HFFc6 (cell line): ENCODE results near the gene PTPRM. TPM values are rescaled to one million over a fixed set of nuclear protein-coding genes. Genes with fewer than 3 reads are reported as not detected.

Source experiments
- DNase-seq: peaks from one replicate; pipeline ENCODE4 v3.0.0-alpha.2; 2018
- H3K27ac Mint-ChIP-seq: 2 replicates; pipeline ENCODE4 v1.8.0; 2020; ENCODE audit warnings: mild to moderate bottlenecking, mixed read lengths
- H3K27me3 Mint-ChIP-seq: 2 replicates; pipeline ENCODE4 v1.8.0; 2021; ENCODE audit warnings: mild to moderate bottlenecking, moderate library complexity, mixed read lengths; ENCODE audit not compliant: insufficient read depth
- H3K36me3 Mint-ChIP-seq: 2 replicates; pipeline ENCODE4 v1.8.0; 2021; ENCODE audit warnings: low read depth, mixed read lengths
- H3K4me1 Mint-ChIP-seq: 2 replicates; pipeline ENCODE4 v1.8.0; 2020; ENCODE audit warnings: low read depth, mixed read lengths
- H3K4me3 Mint-ChIP-seq: 2 replicates; pipeline ENCODE4 v1.8.0; 2020; ENCODE audit warnings: mild to moderate bottlenecking, moderate library complexity, mixed read lengths
- H3K9me3 Mint-ChIP-seq: 2 replicates; pipeline ENCODE4 v1.8.0; 2020; ENCODE audit warnings: mild to moderate bottlenecking, mixed read lengths
- total RNA-seq, 6 experiments: library from RNA; stranded (reverse); fragmentation: NEBNext Ultra II Directional; extraction: Animal tissue kit (Norgen Biotek cat#: 25700); gene quantifications; 2 replicates in 1 of 6; 3 replicates in 5 of 6; pipeline ENCODE4 v1.2.3, GENCODE V29; 2021
- TF ChIP-seq, protein P1 (sequence below): fragments of 200-600 bp; sonication (generic); IDR thresholded peaks from 2 replicates; pipeline ENCODE4 v1.5.0; 2021; ENCODE audit warnings: antibody characterized with exemption, mild to moderate bottlenecking

PTPRM gene
- total RNA-seq, 6 experiments from 2014 or later = 39.4 to 49.8 (median 43.8) TPM

DNA sequence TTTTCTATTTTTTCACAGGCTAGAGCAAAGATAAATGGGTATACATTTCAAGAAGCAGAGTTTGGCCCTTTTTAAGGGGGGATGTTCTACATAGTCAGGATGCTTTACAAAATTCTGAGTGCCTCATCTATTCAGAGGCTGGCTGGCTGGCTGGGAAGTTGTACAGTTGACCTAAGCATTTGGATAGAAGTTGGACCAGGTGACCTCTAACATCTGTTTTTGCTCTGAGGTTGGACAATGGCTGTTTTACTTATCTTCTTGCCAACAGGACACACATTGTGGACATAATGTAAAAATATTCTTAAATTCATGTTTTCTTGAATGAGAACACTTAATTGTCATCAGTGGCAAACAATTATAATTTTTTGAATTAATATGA, 205.4 kb downstream of the PTPRM start:
- Mint-ChIP-seq H3K27ac (no peak overlapping the region), H3K4me1 (no peaks in the 10 kb centered on the region; the same call in 1 of the 2 replicates), H3K27me3 (no peaks in the 10 kb centered on the region), H3K4me3 (no peak overlapping the region), H3K36me3 (peaks cover 6% of the 10 kb centered on the region; the same call in 1 of the 2 replicates), H3K9me3 (no peaks in the 10 kb centered on the region)
- TF ChIP-seq, protein P1, sequence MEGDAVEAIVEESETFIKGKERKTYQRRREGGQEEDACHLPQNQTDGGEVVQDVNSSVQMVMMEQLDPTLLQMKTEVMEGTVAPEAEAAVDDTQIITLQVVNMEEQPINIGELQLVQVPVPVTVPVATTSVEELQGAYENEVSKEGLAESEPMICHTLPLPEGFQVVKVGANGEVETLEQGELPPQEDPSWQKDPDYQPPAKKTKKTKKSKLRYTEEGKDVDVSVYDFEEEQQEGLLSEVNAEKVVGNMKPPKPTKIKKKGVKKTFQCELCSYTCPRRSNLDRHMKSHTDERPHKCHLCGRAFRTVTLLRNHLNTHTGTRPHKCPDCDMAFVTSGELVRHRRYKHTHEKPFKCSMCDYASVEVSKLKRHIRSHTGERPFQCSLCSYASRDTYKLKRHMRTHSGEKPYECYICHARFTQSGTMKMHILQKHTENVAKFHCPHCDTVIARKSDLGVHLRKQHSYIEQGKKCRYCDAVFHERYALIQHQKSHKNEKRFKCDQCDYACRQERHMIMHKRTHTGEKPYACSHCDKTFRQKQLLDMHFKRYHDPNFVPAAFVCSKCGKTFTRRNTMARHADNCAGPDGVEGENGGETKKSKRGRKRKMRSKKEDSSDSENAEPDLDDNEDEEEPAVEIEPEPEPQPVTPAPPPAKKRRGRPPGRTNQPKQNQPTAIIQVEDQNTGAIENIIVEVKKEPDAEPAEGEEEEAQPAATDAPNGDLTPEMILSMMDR = no peak
- DNase-seq = no peak

DNA sequence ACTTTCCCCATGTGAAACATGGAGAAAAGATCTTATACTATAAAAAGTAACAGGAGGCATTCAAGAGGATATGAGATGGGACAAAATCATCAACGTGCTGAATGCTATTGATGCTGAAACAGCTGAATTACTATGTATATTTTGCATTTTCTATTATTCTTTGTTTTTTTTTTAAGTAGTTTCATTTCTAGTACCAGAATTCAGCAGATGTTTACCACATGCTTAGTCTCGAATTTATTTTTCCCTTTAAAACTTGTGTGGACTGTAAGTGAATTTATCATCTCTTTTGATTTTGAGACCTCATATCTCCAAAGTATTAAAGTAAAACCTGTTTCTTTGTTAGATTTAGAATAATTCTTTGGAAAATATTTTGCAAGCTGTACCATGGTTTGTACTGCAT, 205.8 kb downstream of the PTPRM start:
- Mint-ChIP-seq H3K9me3 (no peaks in the 10 kb centered on the region), H3K36me3 (peaks cover 6% of the 10 kb centered on the region; the same call in 1 of the 2 replicates), H3K27ac (no peak overlapping the region), H3K27me3 (no peaks in the 10 kb centered on the region), H3K4me3 (no peak overlapping the region), H3K4me1 (no peaks in the 10 kb centered on the region; the same call in 1 of the 2 replicates)
- TF ChIP-seq, protein P1 = no peak
- DNase-seq = no peak

DNA sequence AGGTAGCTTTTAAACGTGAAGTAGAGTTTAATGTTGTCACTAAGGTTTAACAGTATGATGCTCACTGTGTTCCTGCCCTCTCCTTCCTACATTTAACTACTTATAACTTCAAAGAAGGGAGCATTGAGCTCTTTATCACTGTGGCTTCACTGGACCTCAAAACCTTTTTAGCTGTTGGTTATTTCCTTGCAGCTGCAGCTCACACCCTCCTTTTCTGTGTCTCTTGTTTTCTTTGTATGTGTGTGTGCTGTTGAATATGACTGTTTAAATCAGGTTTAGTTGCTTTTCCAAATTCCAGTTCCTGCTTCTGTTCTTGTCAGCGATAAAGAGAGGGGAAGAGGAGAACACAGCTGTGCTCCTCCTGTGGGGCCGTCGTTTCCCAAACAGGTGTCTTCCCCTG, 208.0 kb downstream of the PTPRM start:
- H3K4me1 Mint-ChIP-seq = peaks cover 7% of the 10 kb centered on the region
- H3K4me3 Mint-ChIP-seq = no peak overlapping the region
- H3K36me3 Mint-ChIP-seq = peaks cover 6% of the 10 kb centered on the region; the same call in 1 of the 2 replicates
- TF ChIP-seq, protein P1 = no peak
- no peak overlapping the region for H3K27ac Mint-ChIP-seq
- DNase-seq = no peak
- H3K9me3 Mint-ChIP-seq = no peaks in the 10 kb centered on the region
- no peaks in the 10 kb centered on the region for H3K27me3 Mint-ChIP-seq

DNA sequence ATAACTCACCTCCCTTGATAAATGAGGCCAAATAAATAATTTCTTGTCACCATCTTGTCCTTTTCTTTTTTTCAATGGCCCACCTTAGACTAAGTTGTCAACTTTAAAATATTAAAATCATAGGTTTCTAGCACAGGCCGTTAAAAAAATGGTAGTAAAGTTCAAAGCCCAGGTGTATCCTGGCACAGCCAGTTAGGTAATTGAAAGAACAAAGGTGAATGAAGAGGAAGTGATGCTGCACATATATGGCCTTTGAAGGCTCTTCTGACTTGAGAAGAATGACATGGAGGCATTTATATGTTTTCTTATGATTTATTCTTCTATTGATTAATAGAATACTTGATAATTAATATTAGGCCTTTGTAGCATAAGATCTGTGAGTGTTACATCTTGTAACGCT, 208.7 kb downstream of the PTPRM start:
- Mint-ChIP-seq H3K4me1 (peaks cover 7% of the 10 kb centered on the region), H3K27ac (no peak overlapping the region), H3K27me3 (no peaks in the 10 kb centered on the region), H3K36me3 (peaks cover 6% of the 10 kb centered on the region; the same call in 1 of the 2 replicates), H3K4me3 (no peak overlapping the region), H3K9me3 (no peaks in the 10 kb centered on the region)
- TF ChIP-seq, protein P1 = no peak
- no peak for DNase-seq

DNA sequence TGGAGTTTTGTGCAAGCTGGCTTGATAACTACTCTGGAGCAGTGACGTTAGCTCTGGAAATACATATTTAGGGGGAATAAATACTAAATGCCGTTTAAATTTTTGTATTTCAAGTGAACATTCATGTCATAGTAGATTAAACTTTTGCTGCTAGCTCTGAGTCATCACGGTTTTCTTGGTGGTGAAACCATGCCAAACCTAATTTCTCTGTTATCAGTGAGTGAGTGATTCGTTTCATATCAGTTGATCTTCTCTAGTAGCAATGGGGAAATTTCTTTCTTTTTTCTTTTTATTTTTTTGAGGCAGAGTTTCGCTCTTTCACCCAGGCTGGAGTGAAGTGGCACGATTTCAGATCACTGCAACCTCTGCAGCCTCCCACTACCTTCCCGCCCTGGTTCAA, 211.1 kb downstream of the PTPRM start:
- Mint-ChIP-seq H3K4me1 (peaks cover 7% of the 10 kb centered on the region; the same call in 1 of the 2 replicates), H3K27ac (no peak overlapping the region)
- DNase-seq = peak; percentile 18

More for the DNA sequence above, 211.1 kb downstream of the PTPRM start:
- peaks cover 6% of the 10 kb centered on the region; the same call in 1 of the 2 replicates for H3K36me3 Mint-ChIP-seq
- no peak overlapping the region for H3K4me3 Mint-ChIP-seq
- TF ChIP-seq, protein P1 = no peak
- H3K27me3 Mint-ChIP-seq = no peaks in the 10 kb centered on the region; the same call in 1 of the 2 replicates
- H3K9me3 Mint-ChIP-seq = no peaks in the 10 kb centered on the region
